SK-N-SH treated with all-trans-retinoic acid at 6 μM for 48 hours (cell line): ENCODE results near the gene NEGR1.

Experiments used
- ATAC-seq: fragments of 200-7000 bp; cut with Tn5 transposase; 3 replicates; pipeline ENCODE4 v1.9.1; 2020; ENCODE audit warnings: mild to moderate bottlenecking, moderate library complexity
- ARNTL ChIP-seq: fragments of 450-650 bp; formaldehyde crosslinking; IDR thresholded peaks from 2 replicates; pipeline ENCODE4 v1.5.0; 2020; ENCODE audit warnings: low read depth, mild to moderate bottlenecking, moderate library complexity, borderline replicate concordance
- BACH2 ChIP-seq: fragments of 250-450 bp; sonication (Bioruptor Pico); IDR thresholded peaks from 2 replicates; pipeline ENCODE4 v1.9.0; 2021; ENCODE audit warnings: mild to moderate bottlenecking, borderline replicate concordance
- GLIS3 ChIP-seq: fragments of 250-450 bp; sonication (Bioruptor Pico); IDR thresholded peaks from 2 replicates; pipeline ENCODE4 v1.5.0; 2020; ENCODE audit warnings: mild to moderate bottlenecking, moderate library complexity
- OSR1 ChIP-seq: fragments of 250-450 bp; sonication (Bioruptor Pico); IDR thresholded peaks from 2 replicates; pipeline ENCODE4 v1.8.0; 2022; ENCODE audit warnings: moderate library complexity, mild to moderate bottlenecking, inconsistent platforms
- PATZ1 ChIP-seq: fragments of 250-450 bp; sonication (Bioruptor Pico); IDR thresholded peaks from 2 replicates; pipeline ENCODE4 v1.8.0; 2020; ENCODE audit warnings: mild to moderate bottlenecking, moderate library complexity, borderline replicate concordance
- POU6F1 ChIP-seq: fragments of 250-450 bp; sonication (Bioruptor Pico); IDR thresholded peaks from 2 replicates; pipeline ENCODE4 v1.8.0; 2021; ENCODE audit warnings: low read depth, mild to moderate bottlenecking, moderate library complexity, borderline replicate concordance
- RARB ChIP-seq: fragments of 250-450 bp; sonication (Bioruptor Pico); IDR thresholded peaks from 2 replicates; pipeline ENCODE4 v1.8.0; 2021; ENCODE audit warnings: mild to moderate bottlenecking, moderate library complexity
- SNAI2 ChIP-seq: fragments of 250-450 bp; sonication (Bioruptor Pico); IDR thresholded peaks from 2 replicates; pipeline ENCODE4 v1.5.0; 2020; ENCODE audit warnings: mild to moderate bottlenecking, moderate library complexity
- TCF4 ChIP-seq: fragments of 250-450 bp; sonication (Bioruptor Pico); IDR thresholded peaks from 2 replicates; pipeline ENCODE4 v1.8.0; 2021; ENCODE audit warnings: mild to moderate bottlenecking, moderate library complexity, borderline replicate concordance
- TOX ChIP-seq: fragments of 250-450 bp; sonication (Bioruptor Pico); IDR thresholded peaks from 2 replicates; pipeline ENCODE4 v1.8.0; 2021; ENCODE audit warnings: mild to moderate bottlenecking, moderate library complexity, borderline replicate concordance
- TSHZ2 ChIP-seq: fragments of 250-450 bp; sonication (Bioruptor Pico); IDR thresholded peaks from 2 replicates; pipeline ENCODE4 v1.5.0; 2020; ENCODE audit warnings: mild to moderate bottlenecking, moderate library complexity
- ZFP3 ChIP-seq: fragments of 250-450 bp; sonication (Bioruptor Pico); IDR thresholded peaks from 2 replicates; pipeline ENCODE4 v1.5.0; 2020; ENCODE audit warnings: mild to moderate bottlenecking, moderate library complexity
- ZFP30 ChIP-seq: fragments of 450-650 bp; formaldehyde crosslinking; IDR thresholded peaks from 2 replicates; pipeline ENCODE4 v1.5.0; 2022; ENCODE audit warnings: mild to moderate bottlenecking, moderate library complexity
- ZNF565 ChIP-seq: fragments of 450-650 bp; formaldehyde crosslinking; conservative IDR thresholded peaks from 2 replicates; pipeline ENCODE4 v1.5.0; 2020; ENCODE audit warnings: low read depth, mild to moderate bottlenecking, moderate library complexity
- ZNF70 ChIP-seq: fragments of 450-650 bp; formaldehyde crosslinking; IDR thresholded peaks from 2 replicates; pipeline ENCODE4 v1.5.0; 2020; ENCODE audit warnings: mild to moderate bottlenecking, moderate library complexity
- TF ChIP-seq, protein P1 (sequence below): fragments of 250-450 bp; sonication (Bioruptor Pico); IDR thresholded peaks from 2 replicates; pipeline ENCODE4 v1.5.1; 2020; ENCODE audit warnings: low read depth, mild to moderate bottlenecking, moderate library complexity

NEGR1 gene

DNA sequence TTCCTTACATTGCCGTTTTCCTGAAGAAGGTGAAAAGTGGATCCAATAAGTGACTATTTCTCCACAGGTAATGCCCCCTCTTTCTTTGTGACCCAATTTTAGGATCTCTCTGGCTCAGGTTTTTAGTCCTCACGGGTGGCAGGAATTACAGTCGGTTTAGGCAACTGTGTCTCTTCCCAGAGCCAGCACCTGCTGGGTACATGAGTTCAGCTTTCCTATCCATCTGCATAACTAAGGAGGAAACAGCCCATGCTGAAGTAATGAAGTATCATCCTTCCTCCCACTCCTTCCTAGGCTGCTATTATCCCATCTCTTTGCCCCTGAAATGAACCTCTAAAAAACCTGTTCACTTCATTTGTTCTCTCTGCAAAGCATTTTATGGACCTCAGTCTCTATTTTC is 544.6 kb downstream of the NEGR1 start (continued):
- TF ChIP-seq ARNTL (CRISPR knock-in tag) (no peak), OSR1 (CRISPR knock-in tag) (no peak), TSHZ2 (CRISPR knock-in tag) (no peak), ZNF565 (CRISPR knock-in tag) (no peak)

DNA sequence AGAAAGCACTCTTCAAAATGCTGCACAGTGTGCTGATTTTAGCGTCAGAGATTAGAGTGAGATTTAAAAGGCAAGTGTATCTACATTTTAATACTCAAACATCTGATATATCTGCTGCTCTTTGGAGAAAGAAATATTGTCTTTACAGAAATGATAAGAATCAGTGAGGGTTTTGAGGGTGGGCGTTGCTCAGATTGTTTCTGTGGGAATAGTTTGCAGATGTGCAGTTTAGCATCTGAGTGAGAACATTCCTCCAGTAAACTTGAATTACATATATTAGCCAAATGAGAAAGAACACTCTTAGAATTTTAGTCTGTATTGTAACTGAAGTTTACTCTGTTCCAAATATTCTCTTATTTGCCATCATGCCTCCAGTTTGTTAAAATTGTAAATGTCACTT is 549.2 kb downstream of the NEGR1 start:
- TF ChIP-seq TOX (no peak), BACH2 (CRISPR knock-in tag) (no peak), OSR1 (CRISPR knock-in tag) (no peak), ZFP30 (CRISPR knock-in tag) (no peak), RARB (CRISPR knock-in tag) (no peak), ZFP3 (CRISPR knock-in tag) (no peak), ARNTL (CRISPR knock-in tag) (no peak)
- ATAC-seq = no peak

- TF ChIP-seq PATZ1 (CRISPR knock-in tag) = no peak
- TF ChIP-seq POU6F1 (CRISPR knock-in tag) = no peak
- no peak for TF ChIP-seq SNAI2 (CRISPR knock-in tag)
- TF ChIP-seq, protein P1, sequence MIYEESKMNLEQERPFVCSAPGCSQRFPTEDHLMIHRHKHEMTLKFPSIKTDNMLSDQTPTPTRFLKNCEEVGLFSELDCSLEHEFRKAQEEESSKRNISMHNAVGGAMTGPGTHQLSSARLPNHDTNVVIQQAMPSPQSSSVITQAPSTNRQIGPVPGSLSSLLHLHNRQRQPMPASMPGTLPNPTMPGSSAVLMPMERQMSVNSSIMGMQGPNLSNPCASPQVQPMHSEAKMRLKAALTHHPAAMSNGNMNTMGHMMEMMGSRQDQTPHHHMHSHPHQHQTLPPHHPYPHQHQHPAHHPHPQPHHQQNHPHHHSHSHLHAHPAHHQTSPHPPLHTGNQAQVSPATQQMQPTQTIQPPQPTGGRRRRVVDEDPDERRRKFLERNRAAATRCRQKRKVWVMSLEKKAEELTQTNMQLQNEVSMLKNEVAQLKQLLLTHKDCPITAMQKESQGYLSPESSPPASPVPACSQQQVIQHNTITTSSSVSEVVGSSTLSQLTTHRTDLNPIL (CRISPR knock-in tag) = no peak
- no peak for TF ChIP-seq RARB (CRISPR knock-in tag)
- no peak for TF ChIP-seq TSHZ2 (CRISPR knock-in tag)
- TF ChIP-seq TCF4 (CRISPR knock-in tag) = no peak
- no peak for ATAC-seq
These were observed 560.8 kb downstream of the NEGR1 start for GRCh38 chr1:71721532-71721931.

DNA sequence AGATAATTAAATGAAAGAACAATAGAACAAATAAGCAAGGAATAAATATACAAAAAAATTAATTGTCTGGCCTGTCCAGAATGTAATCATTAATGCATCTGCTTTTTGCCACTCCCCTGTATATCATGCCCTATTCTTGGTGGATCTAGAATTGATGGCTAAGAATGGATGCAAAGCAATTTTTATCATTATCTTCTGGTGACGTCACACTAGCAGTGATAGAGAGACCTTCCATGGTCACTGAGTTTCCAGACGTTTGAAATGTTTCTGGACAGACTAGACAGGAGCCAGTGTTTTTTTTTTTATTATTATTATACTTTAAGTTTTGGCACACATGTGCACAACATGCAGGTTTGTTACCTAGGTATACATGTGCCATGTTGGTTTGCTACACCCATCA is 563.0 kb downstream of the NEGR1 start:
- TF ChIP-seq ZNF565 (CRISPR knock-in tag) (no peak), PATZ1 (CRISPR knock-in tag) (no peak), TOX (no peak), TSHZ2 (CRISPR knock-in tag) (no peak), OSR1 (CRISPR knock-in tag) (no peak), RARB (CRISPR knock-in tag) (no peak), TCF4 (CRISPR knock-in tag) (no peak), GLIS3 (CRISPR knock-in tag) (no peak), ZNF70 (CRISPR knock-in tag) (no peak)
- no peak for ATAC-seq
